Measurements from ENCODE around the gene SIPA1L2.

GRCh38 chr1:232675898-232676297 is 46.0 kb upstream of the SIPA1L2 start:
- TF ChIP-seq, protein P1, sequence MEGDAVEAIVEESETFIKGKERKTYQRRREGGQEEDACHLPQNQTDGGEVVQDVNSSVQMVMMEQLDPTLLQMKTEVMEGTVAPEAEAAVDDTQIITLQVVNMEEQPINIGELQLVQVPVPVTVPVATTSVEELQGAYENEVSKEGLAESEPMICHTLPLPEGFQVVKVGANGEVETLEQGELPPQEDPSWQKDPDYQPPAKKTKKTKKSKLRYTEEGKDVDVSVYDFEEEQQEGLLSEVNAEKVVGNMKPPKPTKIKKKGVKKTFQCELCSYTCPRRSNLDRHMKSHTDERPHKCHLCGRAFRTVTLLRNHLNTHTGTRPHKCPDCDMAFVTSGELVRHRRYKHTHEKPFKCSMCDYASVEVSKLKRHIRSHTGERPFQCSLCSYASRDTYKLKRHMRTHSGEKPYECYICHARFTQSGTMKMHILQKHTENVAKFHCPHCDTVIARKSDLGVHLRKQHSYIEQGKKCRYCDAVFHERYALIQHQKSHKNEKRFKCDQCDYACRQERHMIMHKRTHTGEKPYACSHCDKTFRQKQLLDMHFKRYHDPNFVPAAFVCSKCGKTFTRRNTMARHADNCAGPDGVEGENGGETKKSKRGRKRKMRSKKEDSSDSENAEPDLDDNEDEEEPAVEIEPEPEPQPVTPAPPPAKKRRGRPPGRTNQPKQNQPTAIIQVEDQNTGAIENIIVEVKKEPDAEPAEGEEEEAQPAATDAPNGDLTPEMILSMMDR (IDR thresholded peaks at IDR 0.05 in 2 of 3, conservative IDR thresholded peaks at IDR 0.05 in 1 of 3; ENCODE audit: control insufficient read depth in 2 of 3, extremely low read depth in 1 of 3, insufficient read depth in 1 of 3, low read depth in 3 of 3, low read length in 3 of 3): no peak
- TF ChIP-seq, protein P2, sequence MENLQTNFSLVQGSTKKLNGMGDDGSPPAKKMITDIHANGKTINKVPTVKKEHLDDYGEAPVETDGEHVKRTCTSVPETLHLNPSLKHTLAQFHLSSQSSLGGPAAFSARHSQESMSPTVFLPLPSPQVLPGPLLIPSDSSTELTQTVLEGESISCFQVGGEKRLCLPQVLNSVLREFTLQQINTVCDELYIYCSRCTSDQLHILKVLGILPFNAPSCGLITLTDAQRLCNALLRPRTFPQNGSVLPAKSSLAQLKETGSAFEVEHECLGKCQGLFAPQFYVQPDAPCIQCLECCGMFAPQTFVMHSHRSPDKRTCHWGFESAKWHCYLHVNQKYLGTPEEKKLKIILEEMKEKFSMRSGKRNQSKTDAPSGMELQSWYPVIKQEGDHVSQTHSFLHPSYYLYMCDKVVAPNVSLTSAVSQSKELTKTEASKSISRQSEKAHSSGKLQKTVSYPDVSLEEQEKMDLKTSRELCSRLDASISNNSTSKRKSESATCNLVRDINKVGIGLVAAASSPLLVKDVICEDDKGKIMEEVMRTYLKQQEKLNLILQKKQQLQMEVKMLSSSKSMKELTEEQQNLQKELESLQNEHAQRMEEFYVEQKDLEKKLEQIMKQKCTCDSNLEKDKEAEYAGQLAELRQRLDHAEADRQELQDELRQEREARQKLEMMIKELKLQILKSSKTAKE (IDR thresholded peaks at IDR 0.05; ENCODE audit: low read depth, poor library complexity, severe bottlenecking): no peak
- TF ChIP-seq HCFC1 (IDR thresholded peaks at IDR 0.05; ENCODE audit: low read length): no peak

Measured in GM12878 (cell line).